WERI-Rb-1 (cell line): ENCODE results near the gene RBM4B.

Experiments used
- DNase-seq: peaks from one replicate; pipeline ENCODE4 v3.0.0-alpha.2; 2020
- H3K27ac ChIP-seq: fragments of 250-450 bp; sonication (Bioruptor Pico); 2 replicates; pipeline ENCODE4 v1.5.1; 2020; ENCODE audit warnings: mild to moderate bottlenecking, moderate library complexity
- H3K27me3 ChIP-seq: fragments of 250-450 bp; sonication (Bioruptor Pico); 2 replicates; pipeline ENCODE4 v1.5.1; 2021; ENCODE audit warnings: mild to moderate bottlenecking, low read depth, moderate library complexity; ENCODE audit not compliant: insufficient read depth, severe bottlenecking
- H3K36me3 ChIP-seq: fragments of 250-450 bp; sonication (Bioruptor Pico); 2 replicates; pipeline ENCODE4 v1.5.1; 2020; ENCODE audit warnings: mild to moderate bottlenecking, moderate library complexity
- H3K4me3 ChIP-seq: 2 replicates; pipeline ENCODE4 v1.5.1; 2011; ENCODE audit warnings: low read depth, mild to moderate bottlenecking, control low read depth, low read length
- H3K9me3 ChIP-seq: fragments of 250-450 bp; sonication (Bioruptor Pico); 2 replicates; pipeline ENCODE4 v1.5.1; 2021; ENCODE audit warnings: mild to moderate bottlenecking, moderate library complexity; ENCODE audit not compliant: severe bottlenecking
- TF ChIP-seq, protein P1 (sequence below): IDR thresholded peaks from 2 replicates; pipeline ENCODE4 v1.5.1; 2011; ENCODE audit warnings: low read depth, mild to moderate bottlenecking, control low read depth, inconsistent platforms, low read length

Gene RBM4B

DNA sequence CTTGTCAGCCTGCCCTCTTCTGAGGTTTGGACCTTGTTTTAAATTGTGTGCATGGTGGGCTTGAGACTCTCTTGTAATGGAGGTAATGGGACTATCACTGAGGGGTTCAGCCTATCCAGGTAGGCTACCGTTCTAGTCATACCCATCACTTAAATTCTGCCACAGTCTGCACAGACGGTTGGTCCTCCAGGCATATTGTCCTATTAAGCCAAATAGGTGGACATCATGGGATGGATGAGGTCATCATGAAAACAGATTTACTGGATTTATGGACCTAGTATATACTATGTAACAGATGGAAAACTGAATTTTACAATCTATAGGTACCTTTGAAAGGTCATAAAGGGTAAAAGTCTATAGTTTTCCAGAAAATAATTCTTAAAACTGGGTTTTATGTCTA lies 48.3 kb downstream of the RBM4B start:
- Histone ChIP-seq H3K36me3 (peaks cover 99% of the 10 kb centered on the region), H3K9me3 (no peaks in the 10 kb centered on the region), H3K27ac (no peak overlapping the region), H3K27me3 (no peaks in the 10 kb centered on the region), H3K4me3 (no peak overlapping the region)
- TF ChIP-seq, protein P1, sequence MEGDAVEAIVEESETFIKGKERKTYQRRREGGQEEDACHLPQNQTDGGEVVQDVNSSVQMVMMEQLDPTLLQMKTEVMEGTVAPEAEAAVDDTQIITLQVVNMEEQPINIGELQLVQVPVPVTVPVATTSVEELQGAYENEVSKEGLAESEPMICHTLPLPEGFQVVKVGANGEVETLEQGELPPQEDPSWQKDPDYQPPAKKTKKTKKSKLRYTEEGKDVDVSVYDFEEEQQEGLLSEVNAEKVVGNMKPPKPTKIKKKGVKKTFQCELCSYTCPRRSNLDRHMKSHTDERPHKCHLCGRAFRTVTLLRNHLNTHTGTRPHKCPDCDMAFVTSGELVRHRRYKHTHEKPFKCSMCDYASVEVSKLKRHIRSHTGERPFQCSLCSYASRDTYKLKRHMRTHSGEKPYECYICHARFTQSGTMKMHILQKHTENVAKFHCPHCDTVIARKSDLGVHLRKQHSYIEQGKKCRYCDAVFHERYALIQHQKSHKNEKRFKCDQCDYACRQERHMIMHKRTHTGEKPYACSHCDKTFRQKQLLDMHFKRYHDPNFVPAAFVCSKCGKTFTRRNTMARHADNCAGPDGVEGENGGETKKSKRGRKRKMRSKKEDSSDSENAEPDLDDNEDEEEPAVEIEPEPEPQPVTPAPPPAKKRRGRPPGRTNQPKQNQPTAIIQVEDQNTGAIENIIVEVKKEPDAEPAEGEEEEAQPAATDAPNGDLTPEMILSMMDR, result no peak
- DNase-seq, result no peak

DNA sequence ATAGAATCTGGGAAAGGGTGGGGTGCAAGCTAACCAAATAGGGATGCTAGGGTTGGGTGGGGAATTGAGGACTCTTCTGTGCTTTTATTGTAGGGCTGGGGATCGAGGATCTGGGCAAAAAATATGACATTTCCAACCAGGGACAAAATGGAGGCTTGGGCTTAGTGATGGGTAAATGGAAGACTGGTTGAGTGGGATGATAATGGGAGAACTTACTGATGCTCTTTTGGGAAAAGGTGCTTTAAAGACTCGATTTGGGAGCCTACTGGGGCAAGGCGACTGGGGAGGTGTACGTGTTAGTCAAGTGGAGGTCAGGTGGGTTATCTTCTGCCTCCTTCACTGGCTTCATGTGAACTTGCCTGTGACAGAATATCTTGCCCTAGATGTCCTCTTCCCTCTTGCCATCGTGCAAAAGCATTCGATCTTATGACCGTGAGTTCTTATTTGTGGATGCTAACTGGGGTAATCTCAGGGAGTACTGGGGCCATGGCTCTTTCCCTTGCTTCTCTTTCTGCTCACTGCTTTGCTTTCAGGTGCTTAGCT lies 49.6 kb downstream of the RBM4B start:
- DNase-seq, result no peak
- H3K36me3 ChIP-seq, result peaks cover 99% of the 10 kb centered on the region
- no peaks in the 10 kb centered on the region for H3K9me3 ChIP-seq
- TF ChIP-seq, protein P1, result no peak
- no peak overlapping the region for H3K4me3 ChIP-seq
- no peak overlapping the region for H3K27ac ChIP-seq
- H3K27me3 ChIP-seq, result no peaks in the 10 kb centered on the region

DNA sequence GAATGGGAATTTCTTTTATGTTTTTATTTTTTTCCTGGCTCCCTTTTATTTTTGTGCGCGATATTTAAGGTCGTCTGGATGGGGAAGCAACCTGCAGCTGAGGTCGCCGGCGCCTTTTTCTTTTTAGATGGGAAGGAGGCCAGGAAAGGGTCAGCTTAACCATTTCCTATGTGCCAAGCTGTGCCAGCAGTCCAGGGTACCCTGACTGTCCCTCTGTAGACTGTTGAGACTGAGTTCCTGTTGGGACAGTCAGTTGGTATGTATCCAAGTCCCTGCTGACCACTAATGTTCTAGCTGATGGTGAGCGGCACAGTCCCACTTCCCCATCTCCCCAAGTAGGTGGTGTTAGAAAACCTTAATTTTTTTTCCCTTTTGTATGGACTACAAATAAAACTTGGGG lies 50.8 kb downstream of the RBM4B start:
- Histone ChIP-seq H3K27me3 (no peaks in the 10 kb centered on the region), H3K36me3 (peaks cover 99% of the 10 kb centered on the region), H3K9me3 (no peaks in the 10 kb centered on the region), H3K4me3 (no peak overlapping the region), H3K27ac (no peak overlapping the region)
- TF ChIP-seq, protein P1, result no peak
- DNase-seq, result no peak

DNA sequence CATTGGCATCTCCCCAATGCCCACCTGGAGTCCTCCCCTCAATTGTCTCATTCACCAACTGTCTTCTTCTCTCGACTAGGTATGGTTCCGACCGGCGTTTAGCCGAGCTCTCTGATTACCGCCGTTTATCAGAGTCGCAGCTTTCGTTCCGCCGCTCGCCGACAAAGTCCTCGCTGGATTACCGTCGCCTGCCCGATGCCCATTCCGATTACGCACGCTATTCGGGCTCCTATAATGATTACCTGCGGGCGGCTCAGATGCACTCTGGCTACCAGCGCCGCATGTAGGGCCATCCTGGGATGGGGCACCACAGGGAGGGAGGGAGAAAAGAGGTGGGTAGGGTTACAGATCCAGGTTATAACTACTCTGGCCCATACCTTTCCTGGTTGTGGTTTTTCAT lies 51.3 kb downstream of the RBM4B start:
- H3K9me3 ChIP-seq, result no peaks in the 10 kb centered on the region
- H3K4me3 ChIP-seq, result no peak overlapping the region
- H3K27ac ChIP-seq, result no peak overlapping the region
- TF ChIP-seq, protein P1, result no peak
- no peaks in the 10 kb centered on the region for H3K27me3 ChIP-seq
- peaks cover 99% of the 10 kb centered on the region for H3K36me3 ChIP-seq
- DNase-seq, result no peak

DNA sequence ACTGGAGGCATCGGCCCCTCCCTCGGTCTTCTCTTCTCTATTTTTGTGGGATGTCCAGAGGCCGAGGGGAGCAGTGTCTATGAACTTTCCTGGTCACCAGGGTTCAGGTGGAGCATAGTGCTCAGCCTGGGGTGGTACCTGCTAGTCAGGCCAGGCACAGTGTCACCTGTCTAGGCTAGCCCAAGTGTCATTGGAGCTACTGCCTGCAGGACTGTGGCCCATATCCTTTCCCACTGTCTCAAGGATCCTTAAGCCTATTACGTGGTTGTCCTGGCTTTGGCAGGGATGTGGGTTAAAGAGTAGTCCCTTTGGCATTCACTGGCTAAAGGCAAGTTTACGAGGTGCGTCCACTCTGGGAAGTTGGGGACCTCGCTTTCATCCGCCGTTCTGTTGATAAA lies 51.9 kb downstream of the RBM4B start:
- Histone ChIP-seq H3K4me3 (no peak overlapping the region), H3K36me3 (peaks cover 100% of the 10 kb centered on the region), H3K27me3 (no peaks in the 10 kb centered on the region), H3K9me3 (no peaks in the 10 kb centered on the region), H3K27ac (no peak overlapping the region)
- TF ChIP-seq, protein P1, result no peak
- DNase-seq, result no peak

DNA sequence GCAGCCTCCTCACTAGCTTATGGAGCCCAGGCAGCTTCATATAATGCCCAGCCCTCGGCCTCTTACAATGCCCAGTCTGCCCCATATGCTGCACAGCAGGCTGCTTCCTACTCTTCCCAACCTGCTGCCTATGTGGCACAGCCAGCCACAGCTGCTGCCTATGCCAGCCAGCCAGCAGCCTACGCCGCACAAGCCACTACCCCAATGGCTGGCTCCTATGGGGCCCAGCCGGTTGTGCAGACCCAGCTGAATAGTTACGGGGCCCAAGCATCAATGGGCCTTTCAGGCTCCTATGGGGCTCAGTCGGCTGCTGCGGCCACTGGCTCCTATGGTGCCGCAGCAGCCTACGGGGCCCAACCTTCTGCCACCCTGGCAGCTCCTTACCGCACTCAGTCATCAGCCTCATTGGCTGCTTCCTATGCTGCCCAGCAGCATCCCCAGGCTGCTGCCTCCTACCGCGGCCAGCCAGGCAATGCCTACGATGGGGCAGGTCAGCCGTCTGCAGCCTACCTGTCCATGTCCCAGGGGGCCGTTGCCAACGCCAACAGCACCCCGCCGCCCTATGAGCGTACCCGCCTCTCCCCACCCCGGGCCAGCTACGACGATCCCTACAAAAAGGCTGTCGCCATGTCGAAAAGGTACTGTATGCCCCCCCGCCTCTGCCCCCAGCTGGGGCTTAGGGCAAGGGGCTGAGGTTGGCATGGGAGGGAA lies 52.5 kb downstream of the RBM4B start:
- Histone ChIP-seq H3K4me3 (no peak overlapping the region), H3K27ac (no peak overlapping the region), H3K9me3 (no peaks in the 10 kb centered on the region), H3K27me3 (no peaks in the 10 kb centered on the region), H3K36me3 (peaks cover 100% of the 10 kb centered on the region)
- no peak for DNase-seq
- TF ChIP-seq, protein P1, result no peak
